Heart left ventricle (tissue), 13 donors: ENCODE results near the gene BUB3.

Source experiments
- POLR2A ChIP-seq, 2 donors: fragments of 450-650 bp; IDR thresholded peaks; one replicate each; pipeline ENCODE4 v1.6.1; 2017; ENCODE audit warnings: antibody characterized with exemption in 2 of 2, mild to moderate bottlenecking in 2 of 2, moderate library complexity in 2 of 2
- TF ChIP-seq, protein P1 (sequence below), 12 donors: fragments of 200-600 bp; sonication (generic) in 4 of 12; IDR thresholded peaks; one replicate each; pipeline versions ENCODE4 v1.5.0 to v1.8.0; 2018 to 2022; ENCODE audit warnings: antibody characterized with exemption in 12 of 12, mild to moderate bottlenecking in 5 of 12
- donor health status: ischemic (EF 13 %, LVEDD 7.1; RV severe dilation, severe dysfunction).
- donor health status: DM: no; HTN: yes; CAD: no.
- donor health status: DM: no; HTN: no; CAD: no.
- donor health status: ischemic (EF 25% LVEDD 6.9; RV normal size, moderate dysfunction).
- donor health status: ischemic (EF 25% LVEDD 5.7; RV mildly dilated, moderate dysfunction).
- donor health status: ischemic (EF 35%, LVEDD 5.7; RV mildly dilated, moderate dysfunction).
- donor health status: nonischemic (EF 11% LVEDD 7.7; RV severe dilation, severe dysfunction).
- donor health status: DM: yes; HTN: yes; CAD: no.
- donor health status: PGD.
- donor health status: ischemic (EF 29% LVEDD 5.4; RV normal size, mild dysfunction).
- donor health status: nonischemic (EF 23%, LVEDD 6.1; RV moderate dilation, normal function).

DNA sequence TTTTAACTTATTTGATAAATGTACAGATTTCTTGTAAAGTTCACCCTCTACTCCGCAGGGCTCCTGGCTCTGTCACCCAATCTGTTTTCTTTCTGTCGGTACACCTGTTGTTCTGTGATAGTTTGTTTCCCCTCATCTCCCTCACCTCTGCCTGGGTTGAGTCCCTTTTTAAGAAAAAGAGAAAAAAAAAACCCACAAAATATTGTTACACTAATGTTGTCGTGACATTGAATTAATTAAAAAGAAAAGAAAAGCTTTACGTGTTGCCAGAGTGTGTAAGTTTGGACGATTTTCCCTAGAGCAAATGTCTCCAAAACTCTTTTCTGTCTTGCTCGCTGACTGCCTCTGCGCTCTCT is 15.1 kb upstream of the BUB3 start:
- TF ChIP-seq, protein P1, sequence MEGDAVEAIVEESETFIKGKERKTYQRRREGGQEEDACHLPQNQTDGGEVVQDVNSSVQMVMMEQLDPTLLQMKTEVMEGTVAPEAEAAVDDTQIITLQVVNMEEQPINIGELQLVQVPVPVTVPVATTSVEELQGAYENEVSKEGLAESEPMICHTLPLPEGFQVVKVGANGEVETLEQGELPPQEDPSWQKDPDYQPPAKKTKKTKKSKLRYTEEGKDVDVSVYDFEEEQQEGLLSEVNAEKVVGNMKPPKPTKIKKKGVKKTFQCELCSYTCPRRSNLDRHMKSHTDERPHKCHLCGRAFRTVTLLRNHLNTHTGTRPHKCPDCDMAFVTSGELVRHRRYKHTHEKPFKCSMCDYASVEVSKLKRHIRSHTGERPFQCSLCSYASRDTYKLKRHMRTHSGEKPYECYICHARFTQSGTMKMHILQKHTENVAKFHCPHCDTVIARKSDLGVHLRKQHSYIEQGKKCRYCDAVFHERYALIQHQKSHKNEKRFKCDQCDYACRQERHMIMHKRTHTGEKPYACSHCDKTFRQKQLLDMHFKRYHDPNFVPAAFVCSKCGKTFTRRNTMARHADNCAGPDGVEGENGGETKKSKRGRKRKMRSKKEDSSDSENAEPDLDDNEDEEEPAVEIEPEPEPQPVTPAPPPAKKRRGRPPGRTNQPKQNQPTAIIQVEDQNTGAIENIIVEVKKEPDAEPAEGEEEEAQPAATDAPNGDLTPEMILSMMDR (IDR thresholded peaks at IDR 0.05) = no peak
- no peak for TF ChIP-seq POLR2A (IDR thresholded peaks at IDR 0.05)
